Hepatic stellate cell (primary cell): ENCODE results near the gene MEIS2.

Experiments
- DNase-seq: peaks from one replicate; pipeline ENCODE4 v3.0.0; 2011; ENCODE audit warnings: low spot score

The MEIS2 gene

DNA sequence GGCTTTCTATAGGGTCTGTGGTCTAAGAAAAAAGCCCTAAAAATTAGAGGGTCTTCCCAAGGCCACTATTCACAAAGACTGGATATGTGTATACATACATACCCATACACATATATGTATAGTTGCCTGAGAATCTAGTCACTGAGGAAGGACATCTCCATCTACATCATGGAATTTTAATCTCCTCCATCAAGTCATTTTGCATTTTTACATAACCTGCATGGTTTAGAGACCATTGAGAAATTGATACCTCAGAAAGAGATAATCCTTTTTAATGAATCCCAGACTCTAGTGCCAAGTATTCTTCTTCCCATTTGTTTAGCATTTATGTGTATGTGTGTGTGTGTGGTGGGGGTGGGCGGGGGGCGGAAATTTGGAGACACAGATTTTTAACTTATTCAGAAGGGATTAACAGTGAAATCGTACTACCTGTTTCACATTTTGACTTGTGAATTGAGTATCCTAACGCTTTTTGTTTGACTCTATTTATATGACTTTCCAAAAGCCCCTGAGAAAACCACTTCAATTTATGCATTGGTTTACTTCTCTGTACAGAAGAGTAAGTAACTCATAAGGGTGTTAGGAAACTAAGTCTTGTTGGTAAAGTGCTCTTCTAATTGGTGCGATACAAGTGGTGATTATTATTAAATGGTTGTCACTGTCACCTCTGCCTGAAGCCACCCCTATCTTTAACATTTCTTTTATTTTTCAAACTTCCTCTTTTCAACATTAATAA lies 166.9 kb downstream of the MEIS2 start:
- no peak for DNase-seq

DNA sequence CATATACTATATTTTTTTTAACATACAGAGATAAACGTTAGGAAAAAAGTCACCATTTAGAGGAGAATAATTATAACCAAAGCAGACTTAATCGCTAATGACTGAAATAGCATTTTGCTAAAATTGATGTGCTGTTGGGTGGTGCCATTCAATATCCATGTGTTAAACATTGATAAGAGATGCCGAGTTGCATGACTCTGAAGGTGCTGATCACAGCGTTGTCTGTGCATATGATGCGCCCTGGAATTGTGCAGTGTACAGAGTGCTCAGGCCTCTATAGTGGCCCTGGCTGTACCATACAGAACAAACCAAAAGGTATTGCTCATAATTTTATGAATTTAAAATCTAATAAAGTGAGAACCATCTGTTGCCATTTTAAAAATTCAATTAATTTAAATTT lies 168.3 kb downstream of the MEIS2 start:
- no peak for DNase-seq

- DNase-seq, result no peak
These were observed 168.9 kb downstream of the MEIS2 start for GRCh38 chr15:36931434-36931833.

- DNase-seq, result no peak
These were observed 173.9 kb downstream of the MEIS2 start for GRCh38 chr15:36926427-36926825.

GRCh38 chr15:36925653-36926426 lies 174.5 kb downstream of the MEIS2 start:
- DNase-seq, result no peak

DNA sequence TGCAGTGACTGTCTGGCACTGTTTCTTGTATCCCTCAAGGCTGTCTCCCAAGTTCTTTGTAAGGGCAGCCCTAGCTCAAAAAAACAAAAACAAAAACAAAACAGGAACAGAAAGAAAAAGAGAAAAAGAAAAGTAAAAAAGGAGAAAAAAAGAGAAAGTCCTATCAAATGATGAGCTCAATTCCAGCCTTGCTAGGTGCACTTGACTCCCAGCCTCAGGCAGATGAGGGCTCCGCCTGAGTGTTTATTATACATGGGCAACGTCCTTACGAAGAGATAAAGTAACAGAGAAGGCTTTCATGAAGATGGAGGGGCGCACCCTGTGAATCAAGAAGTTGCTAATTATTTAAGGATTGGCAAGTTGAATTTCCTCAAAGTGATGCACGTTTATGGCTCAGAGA lies 175.3 kb downstream of the MEIS2 start:
- DNase-seq, result no peak

- DNase-seq, result no peak
These were observed 176.3 kb downstream of the MEIS2 start for GRCh38 chr15:36924034-36924433.

GRCh38 chr15:36921484-36922091 lies 178.8 kb downstream of the MEIS2 start:
- no peak for DNase-seq

DNA sequence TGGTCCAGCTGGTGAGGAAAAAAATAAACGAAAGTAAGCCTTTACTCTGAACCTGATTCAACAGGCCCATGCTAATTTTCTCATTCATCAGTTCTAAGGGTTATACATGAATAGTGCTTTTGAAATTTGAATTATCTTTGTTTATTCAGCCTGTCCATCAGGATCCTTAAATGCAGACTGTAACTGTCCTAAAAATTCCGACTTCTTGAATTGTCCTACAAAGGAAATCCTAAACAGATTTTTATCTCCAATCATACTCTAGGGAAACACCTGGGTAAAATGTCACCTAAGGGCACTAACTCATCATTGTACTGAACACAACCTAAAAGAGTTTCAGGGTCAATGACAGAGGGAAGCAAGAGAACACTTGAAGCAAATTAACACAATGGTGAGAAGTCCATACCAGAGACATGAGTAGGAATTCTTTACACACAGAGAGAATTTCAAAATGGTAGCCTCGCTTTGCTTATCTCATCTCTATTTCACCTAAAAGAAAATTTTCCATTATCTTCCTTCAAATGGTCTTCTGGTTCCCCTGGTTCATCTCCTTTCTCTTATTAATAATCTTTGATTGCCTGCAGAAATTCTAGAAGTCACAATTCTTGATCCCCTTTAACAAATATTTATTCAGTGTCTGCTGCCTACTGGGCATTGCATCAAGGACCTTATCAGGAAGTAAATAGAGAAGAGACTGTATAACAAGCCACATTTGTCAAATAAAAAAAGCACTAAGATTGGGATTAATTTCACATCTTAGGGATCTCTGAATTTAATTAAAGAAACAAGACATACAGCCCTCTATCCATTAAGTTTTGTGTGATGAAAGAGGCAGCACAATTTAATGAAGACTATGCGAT lies 182.7 kb downstream of the MEIS2 start:
- no peak for DNase-seq

DNA sequence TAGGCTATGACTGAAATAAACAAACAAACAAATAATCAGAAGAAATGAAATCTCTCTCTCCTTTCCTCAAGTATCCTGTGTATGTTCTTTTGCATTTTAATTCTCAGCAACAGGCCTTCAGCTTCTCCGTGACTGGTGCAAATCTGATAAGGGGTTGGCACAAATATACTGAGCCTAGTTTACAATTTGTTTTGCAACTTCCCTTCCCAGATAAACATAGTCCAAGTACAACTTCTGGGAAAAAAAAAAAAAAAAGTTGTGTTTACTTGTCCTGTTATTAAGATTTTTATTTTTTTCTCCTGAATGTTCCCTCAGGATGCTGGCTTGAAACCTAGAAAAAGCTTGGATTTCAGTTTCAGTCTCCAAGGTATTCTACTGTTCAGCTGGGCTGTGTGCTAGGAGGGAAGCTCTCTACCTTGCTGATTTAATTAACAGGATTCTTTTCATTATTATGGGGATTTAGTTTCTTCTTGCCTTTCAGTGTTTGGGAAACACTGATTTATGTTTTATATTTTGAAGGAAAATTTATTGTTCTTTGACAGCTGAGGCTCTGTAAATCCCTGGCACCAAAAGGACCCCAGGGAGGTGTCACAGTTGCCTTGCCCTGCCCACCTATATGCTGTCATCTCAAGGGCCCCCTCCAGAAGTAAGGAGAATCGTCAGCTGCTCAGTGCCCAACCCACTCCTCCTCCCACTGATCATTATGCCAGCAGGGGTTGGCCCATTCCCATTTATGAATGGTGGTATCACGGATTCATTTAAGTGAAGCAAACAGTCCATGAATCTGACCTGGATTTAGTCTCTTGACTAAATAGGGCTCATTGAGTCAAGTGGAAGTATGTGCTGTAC lies 185.2 kb downstream of the MEIS2 start:
- DNase-seq, result no peak

DNA sequence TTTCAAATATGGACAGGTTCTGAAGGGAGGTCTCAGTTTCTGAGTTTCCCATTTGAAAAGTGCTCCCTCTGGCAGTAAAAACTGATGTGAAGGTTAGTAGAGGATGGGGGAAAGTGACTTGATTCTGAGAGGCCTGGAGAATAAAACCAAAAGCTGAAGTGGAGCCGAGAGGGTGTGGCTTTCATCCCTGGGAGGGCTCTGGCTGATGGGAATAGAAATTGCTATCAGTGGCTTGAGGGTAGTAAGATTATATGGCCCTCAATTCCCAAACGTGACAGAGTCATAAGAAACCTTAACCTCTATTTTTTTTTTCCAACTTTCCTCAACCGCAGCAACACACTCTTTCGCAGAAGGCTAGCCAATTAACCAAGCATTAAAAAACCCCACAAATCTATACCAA lies 185.9 kb downstream of the MEIS2 start:
- no peak for DNase-seq

GRCh38 chr15:36912311-36912712 lies 188.0 kb downstream of the MEIS2 start:
- DNase-seq, result no peak

DNA sequence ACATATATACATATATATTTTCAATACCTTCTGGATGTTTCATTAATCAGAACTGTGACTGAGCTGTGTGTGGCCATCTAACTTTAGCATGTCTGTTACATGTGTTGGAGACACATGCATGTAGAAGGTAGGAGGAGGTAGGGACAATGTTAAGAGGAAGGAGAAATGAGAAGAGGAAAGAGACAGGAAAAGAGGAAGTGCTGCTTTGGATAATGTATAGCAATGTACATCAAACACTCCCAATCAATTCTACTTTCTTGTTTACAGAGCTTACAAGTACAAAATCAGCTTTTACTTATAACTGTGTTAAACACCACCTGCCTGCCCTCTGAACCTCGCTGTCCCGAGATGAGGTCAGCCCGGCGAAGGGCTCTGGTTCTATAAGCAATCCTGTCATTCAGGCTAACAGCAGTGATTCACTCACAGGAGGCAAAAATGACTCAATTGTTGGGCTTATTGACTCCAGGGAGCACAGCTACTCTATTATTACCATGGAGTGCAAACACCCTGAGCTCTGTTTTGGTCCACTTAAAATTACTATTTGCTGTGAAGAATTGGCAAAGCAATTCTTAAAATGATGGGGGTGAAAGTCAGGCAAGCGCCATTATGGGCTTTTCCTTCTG lies 188.9 kb downstream of the MEIS2 start:
- no peak for DNase-seq

- no peak for DNase-seq
These were observed 191.4 kb downstream of the MEIS2 start for GRCh38 chr15:36908991-36909390.

- DNase-seq, result no peak
These were observed 193.1 kb downstream of the MEIS2 start for GRCh38 chr15:36907295-36907694.

DNA sequence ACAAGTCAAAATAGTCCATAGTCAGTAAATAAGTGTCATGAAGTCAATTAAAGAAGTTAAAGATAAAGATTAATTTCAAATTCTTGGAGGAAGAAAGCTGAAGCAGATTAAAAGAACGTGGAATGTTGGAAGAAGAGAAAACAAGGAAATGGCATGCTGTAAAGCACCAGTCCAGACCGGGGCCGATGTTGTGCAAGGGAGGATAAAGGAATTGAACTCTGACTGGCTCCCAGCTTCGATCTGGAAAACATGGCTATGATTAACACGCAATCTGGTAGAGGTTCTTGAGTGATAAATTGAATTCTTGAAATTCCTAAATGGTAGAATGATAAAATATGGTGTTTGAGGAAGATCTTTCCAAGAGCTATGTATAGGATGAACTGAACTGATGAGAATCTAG lies 194.4 kb downstream of the MEIS2 start:
- DNase-seq, result no peak

DNA sequence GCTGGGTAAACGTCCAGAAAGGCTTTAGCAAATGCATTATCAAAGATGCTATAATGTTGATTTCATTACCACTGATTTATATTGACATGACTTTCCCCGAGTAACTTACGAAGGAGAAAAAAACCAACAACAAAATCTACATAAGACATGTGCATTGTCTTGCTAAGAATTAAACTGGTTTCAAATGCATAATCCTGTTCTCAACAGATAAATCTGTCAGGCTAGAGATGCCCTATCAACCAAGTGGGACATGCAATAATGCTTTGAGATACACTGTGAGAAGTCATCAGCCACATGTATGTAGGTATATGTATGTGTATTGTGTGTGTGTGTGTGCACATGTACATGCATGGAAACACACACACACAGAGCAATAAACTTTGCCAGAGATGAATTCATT lies 195.6 kb downstream of the MEIS2 start:
- DNase-seq, result no peak

- DNase-seq, result no peak
These were observed 196.3 kb downstream of the MEIS2 start for GRCh38 chr15:36903922-36904556.

DNA sequence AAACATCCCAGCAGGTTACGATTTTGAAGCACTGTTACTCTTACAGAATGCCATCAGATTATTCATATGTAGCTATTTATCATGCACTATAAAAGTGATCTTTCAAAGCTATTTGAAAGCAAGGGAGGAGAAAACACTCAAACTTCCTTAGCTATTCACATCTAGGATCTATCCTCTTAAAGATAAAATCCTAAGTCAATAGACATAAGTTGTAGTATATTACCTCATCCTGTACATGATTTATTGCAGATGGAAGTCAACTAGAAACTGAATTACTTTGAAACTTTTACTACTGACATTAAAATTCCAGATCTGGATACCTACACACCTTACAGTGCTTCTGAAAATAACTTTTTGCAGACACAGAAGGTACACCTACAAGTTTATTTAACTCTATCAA lies 197.2 kb downstream of the MEIS2 start:
- DNase-seq, result no peak

- DNase-seq, result no peak
These were observed 199.3 kb downstream of the MEIS2 start for GRCh38 chr15:36901012-36901411.
